Panc1 (cell line): ENCODE measurements around the gene ATRNL1.

Source experiments
- REST ChIP-seq, 2 experiments: IDR thresholded peaks; 2 replicates each; pipeline ENCODE4 v1.6.1; 2011 to 2012; ENCODE audit warnings: low read depth in 2 of 2, control low read depth in 1 of 2, low read length in 1 of 2, mild to moderate bottlenecking in 1 of 2, moderate library complexity in 1 of 2; ENCODE audit not compliant: insufficient read depth in 1 of 2
- TF ChIP-seq, protein P1 (sequence below): fragments of 450-650 bp; IDR thresholded peaks from 2 replicates; pipeline ENCODE4 v1.5.1; 2017; ENCODE audit warnings: mild to moderate bottlenecking

GRCh38 chr10:115833119-115833518 lies 740.0 kb downstream of the ATRNL1 start:
- TF ChIP-seq, protein P1, sequence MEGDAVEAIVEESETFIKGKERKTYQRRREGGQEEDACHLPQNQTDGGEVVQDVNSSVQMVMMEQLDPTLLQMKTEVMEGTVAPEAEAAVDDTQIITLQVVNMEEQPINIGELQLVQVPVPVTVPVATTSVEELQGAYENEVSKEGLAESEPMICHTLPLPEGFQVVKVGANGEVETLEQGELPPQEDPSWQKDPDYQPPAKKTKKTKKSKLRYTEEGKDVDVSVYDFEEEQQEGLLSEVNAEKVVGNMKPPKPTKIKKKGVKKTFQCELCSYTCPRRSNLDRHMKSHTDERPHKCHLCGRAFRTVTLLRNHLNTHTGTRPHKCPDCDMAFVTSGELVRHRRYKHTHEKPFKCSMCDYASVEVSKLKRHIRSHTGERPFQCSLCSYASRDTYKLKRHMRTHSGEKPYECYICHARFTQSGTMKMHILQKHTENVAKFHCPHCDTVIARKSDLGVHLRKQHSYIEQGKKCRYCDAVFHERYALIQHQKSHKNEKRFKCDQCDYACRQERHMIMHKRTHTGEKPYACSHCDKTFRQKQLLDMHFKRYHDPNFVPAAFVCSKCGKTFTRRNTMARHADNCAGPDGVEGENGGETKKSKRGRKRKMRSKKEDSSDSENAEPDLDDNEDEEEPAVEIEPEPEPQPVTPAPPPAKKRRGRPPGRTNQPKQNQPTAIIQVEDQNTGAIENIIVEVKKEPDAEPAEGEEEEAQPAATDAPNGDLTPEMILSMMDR: no peak
- TF ChIP-seq REST (IDR thresholded peaks at IDR 0.05; ENCODE audit: insufficient read depth in 1 of 2, low read depth in 2 of 2, low read length in 1 of 2): no peak
